AG04450 (cell line): Measurements from ENCODE around the gene RNF8. TPM values are rescaled to one million over a fixed set of nuclear protein-coding genes. Genes with fewer than 3 reads are reported as not detected.

Experiments used
- CTCF ChIA-PET: fragments of 300-600, 350-600 bp; formaldehyde crosslinking; extraction: SDS; loops from one replicate; lab custom pipeline; 2022; ENCODE audit warnings: antibody characterized with exemption, inconsistent platforms; lab: Charles Lee
- POLR2A ChIA-PET: fragments of 350-600 bp; formaldehyde crosslinking; extraction: SDS; loops from one replicate; lab custom pipeline; 2021; ENCODE audit warnings: antibody characterized with exemption, inconsistent platforms; lab: Yijun Ruan, JAX
- DNase-seq: peaks from one replicate; pipeline ENCODE4 v3.0.0-alpha.2; 2011; ENCODE audit warnings: low read depth, low spot score
- H3K27ac ChIP-seq: one replicate; pipeline ENCODE4 v1.5.1; 2012; ENCODE audit warnings: low read depth, low read length, control low read depth
- H3K27me3 ChIP-seq: one replicate; pipeline ENCODE4 v1.6.0; 2012; ENCODE audit warnings: low read length; ENCODE audit not compliant: control insufficient read depth, insufficient read depth
- H3K4me3 ChIP-seq: 2 replicates; pipeline ENCODE4 v1.5.1; 2011; ENCODE audit warnings: mild to moderate bottlenecking, low read depth, low read length, control low read depth
- H3K9me3 ChIP-seq: 2 replicates; pipeline ENCODE4 v1.5.1; 2012; ENCODE audit warnings: low read length; ENCODE audit not compliant: control insufficient read depth, insufficient read depth
- polyA plus RNA-seq: library from polyadenylated mRNA; depleted of rRNA; stranded (reverse); fragments of >200 nt; gene quantifications from 2 replicates; pipeline ENCODE4 v1.2.3, GENCODE V29; 2011
- TF ChIP-seq, protein P1 (sequence below): IDR thresholded peaks from 2 replicates; pipeline ENCODE4 v1.5.1; 2011; ENCODE audit warnings: low read depth, low read length, control low read depth, inconsistent platforms

The RNF8 gene
- polyA plus RNA-seq, 1 experiment: 26.3 TPM

- DNase-seq: peak; percentile 21
- Histone ChIP-seq H3K27ac (no peak overlapping the region), H3K4me3 (no peak overlapping the region), H3K9me3 (no peaks in the 10 kb centered on the region), H3K27me3 (no peaks in the 10 kb centered on the region)
- TF ChIP-seq, protein P1, sequence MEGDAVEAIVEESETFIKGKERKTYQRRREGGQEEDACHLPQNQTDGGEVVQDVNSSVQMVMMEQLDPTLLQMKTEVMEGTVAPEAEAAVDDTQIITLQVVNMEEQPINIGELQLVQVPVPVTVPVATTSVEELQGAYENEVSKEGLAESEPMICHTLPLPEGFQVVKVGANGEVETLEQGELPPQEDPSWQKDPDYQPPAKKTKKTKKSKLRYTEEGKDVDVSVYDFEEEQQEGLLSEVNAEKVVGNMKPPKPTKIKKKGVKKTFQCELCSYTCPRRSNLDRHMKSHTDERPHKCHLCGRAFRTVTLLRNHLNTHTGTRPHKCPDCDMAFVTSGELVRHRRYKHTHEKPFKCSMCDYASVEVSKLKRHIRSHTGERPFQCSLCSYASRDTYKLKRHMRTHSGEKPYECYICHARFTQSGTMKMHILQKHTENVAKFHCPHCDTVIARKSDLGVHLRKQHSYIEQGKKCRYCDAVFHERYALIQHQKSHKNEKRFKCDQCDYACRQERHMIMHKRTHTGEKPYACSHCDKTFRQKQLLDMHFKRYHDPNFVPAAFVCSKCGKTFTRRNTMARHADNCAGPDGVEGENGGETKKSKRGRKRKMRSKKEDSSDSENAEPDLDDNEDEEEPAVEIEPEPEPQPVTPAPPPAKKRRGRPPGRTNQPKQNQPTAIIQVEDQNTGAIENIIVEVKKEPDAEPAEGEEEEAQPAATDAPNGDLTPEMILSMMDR: peak; percentile 60
- CTCF ChIA-PET: interaction anchor here (0.6 to 2.8 kb wide), 6 partner anchors 8 to 311 kb away, joined by 3 to 9 read pairs (median 4); no protein-coding TSS in a partner anchor
- POLR2A ChIA-PET: no interaction called here
Observed at GRCh38 chr6:37381579-37381978, 27.8 kb downstream of the RNF8 start.

DNA sequence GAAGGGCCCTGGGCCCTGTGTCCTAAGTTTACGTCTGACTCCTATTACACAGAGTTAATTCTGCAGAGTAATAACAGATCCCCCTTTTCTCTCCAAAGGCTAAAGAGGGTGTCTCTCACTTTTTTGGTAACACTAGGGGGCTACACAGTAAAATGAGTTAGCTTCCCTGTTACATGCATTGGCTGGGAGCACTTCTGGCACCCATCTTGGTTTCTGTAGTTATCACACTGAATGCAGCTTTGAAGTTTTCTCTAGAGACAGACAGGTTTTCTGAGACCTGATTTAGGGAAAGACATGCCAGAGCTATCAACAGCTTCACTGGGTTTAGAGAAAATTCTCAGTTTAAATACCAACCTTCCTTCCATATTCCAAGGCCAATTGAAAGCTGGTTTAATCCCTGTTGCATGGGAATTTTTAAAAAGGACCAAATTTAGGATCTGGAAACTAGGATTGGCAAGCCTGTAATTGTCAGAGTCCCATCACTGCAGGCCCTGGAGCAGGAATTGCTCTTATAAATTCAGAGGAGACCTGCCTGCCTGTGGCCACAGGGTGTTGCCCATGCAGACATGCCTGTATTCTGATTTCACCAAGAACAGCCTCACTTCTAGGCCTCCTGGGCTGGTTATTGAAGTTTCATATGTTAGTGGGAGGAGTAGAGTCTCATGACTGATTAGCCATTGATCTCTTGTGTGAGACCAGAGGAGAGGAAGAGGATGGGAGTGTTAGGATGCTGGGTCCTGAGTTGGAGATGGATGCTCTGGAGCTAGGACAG lies 29.4 kb downstream of the RNF8 start:
- Histone ChIP-seq H3K4me3 (no peak overlapping the region), H3K27me3 (no peaks in the 10 kb centered on the region), H3K9me3 (no peaks in the 10 kb centered on the region), H3K27ac (no peak overlapping the region)
- POLR2A ChIA-PET: no interaction called here
- CTCF ChIA-PET: interaction anchor here (0.7 kb wide), 1 partner anchor 48 kb away, joined by 3 read pairs; no protein-coding TSS in a partner anchor
- no peak for DNase-seq
- TF ChIP-seq, protein P1: peak; percentile 15; the same call in 1 of the 2 replicates

DNA sequence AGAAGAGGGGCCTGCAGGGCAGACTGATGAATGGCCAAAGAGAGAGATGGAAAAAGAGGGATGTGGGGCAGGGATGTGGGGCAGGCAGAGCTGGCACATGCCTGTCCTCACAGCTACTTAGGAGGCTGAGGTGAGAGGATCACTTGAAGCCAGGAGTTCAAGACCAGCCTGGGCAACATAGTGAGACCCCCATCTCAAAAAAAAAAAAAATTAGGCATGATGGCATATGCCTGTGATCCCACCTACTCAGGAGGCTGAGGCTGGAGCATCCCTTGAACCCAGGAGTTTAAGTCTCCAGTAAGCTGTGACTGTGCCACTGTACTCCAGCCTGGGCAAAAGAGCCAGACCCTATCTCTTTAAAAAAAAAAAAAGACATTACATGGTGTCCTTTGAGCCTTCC lies 34.8 kb downstream of the RNF8 start:
- POLR2A ChIA-PET: interaction anchor here (0.6 kb wide), 1 partner anchor 329 kb away, joined by 6 read pairs; no protein-coding TSS in a partner anchor
- no peaks in the 10 kb centered on the region for H3K27me3 ChIP-seq
- H3K27ac ChIP-seq: no peak overlapping the region
- no peaks in the 10 kb centered on the region for H3K9me3 ChIP-seq
- DNase-seq: no peak
- TF ChIP-seq, protein P1: no peak
- H3K4me3 ChIP-seq: no peak overlapping the region
- CTCF ChIA-PET: no interaction called here

- CTCF ChIA-PET: no interaction called here
Observed at GRCh38 chr6:37389857-37390256, 36.1 kb downstream of the RNF8 start.

GRCh38 chr6:37391120-37391519 lies 37.3 kb downstream of the RNF8 start:
- Histone ChIP-seq H3K9me3 (no peaks in the 10 kb centered on the region), H3K27me3 (no peaks in the 10 kb centered on the region), H3K27ac (no peak overlapping the region), H3K4me3 (no peak overlapping the region)
- POLR2A ChIA-PET: no interaction called here
- TF ChIP-seq, protein P1: no peak
- CTCF ChIA-PET: no interaction called here
- DNase-seq: no peak

More at GRCh38 chr6:37389857-37390256, 36.1 kb downstream of the RNF8 start:
- Histone ChIP-seq H3K27me3 (no peaks in the 10 kb centered on the region), H3K9me3 (no peaks in the 10 kb centered on the region), H3K4me3 (no peak overlapping the region), H3K27ac (no peak overlapping the region)
- POLR2A ChIA-PET: no interaction called here
- TF ChIP-seq, protein P1: no peak
- DNase-seq: no peak
